Naive thymus-derived CD4-positive, alpha-beta T cell (primary cell): ENCODE data around the gene SLC9A3. TPM values are rescaled to one million over a fixed set of nuclear protein-coding genes. Genes with fewer than 3 reads are reported as not detected.

Source experiments
- ATAC-seq: fragments of 150-1000 bp; cut with Tn5 transposase; 2 replicates; pipeline ENCODE4 v1.10.0; 2021; ENCODE audit warnings: mild to moderate bottlenecking, moderate library complexity
- CTCF ChIA-PET: fragments of 350-600 bp; sonication (Branson Sonifier 250); formaldehyde crosslinking; loops from one replicate; lab custom pipeline; 2021; ENCODE audit warnings: antibody characterized with exemption; lab: Charles Lee
- POLR2A ChIA-PET: fragments of 350-600 bp; sonication (Branson Sonifier 250); formaldehyde crosslinking; loops from one replicate; lab custom pipeline; 2021; ENCODE audit warnings: antibody characterized with exemption, inconsistent platforms; lab: Charles Lee
- DNase-seq, 9 donors: peaks; one replicate each; pipeline versions ENCODE4 v3.0.0 to v3.0.0-alpha.2; 2020 to 2022; ENCODE audit warnings: mixed read lengths in 1 of 9
- H3K27ac ChIP-seq: one replicate; pipeline ENCODE4 v1.7.0; 2013; ENCODE audit warnings: mild to moderate bottlenecking, low read depth, low read length, moderate library complexity
- H3K27me3 ChIP-seq, 2 donors: one replicate each; pipeline ENCODE4 v1.7.0; 2013; ENCODE audit warnings: low read length in 2 of 2, mild to moderate bottlenecking in 2 of 2, moderate library complexity in 2 of 2; ENCODE audit not compliant: control insufficient read depth in 2 of 2, insufficient read depth in 2 of 2
- H3K36me3 ChIP-seq, 3 experiments: 1 replicate in 2 of 3; 2 replicates in 1 of 3; pipeline ENCODE4 v1.7.0; 2013; ENCODE audit warnings: low read length in 3 of 3, mild to moderate bottlenecking in 3 of 3, moderate library complexity in 1 of 3; ENCODE audit not compliant: insufficient read depth in 3 of 3, control insufficient read depth in 2 of 3
- H3K4me1 ChIP-seq, 2 donors: one replicate each; pipeline ENCODE4 v1.7.0; 2013; ENCODE audit warnings: low read length in 2 of 2, mild to moderate bottlenecking in 2 of 2, moderate library complexity in 1 of 2; ENCODE audit not compliant: control insufficient read depth in 2 of 2, insufficient read depth in 2 of 2
- H3K4me3 ChIP-seq: 2 replicates; pipeline ENCODE4 v1.7.0; 2013; ENCODE audit warnings: mild to moderate bottlenecking, low read length
- H3K9me3 ChIP-seq, 3 experiments: 1 replicate in 2 of 3; 2 replicates in 1 of 3; pipeline ENCODE4 v1.7.0; 2013; ENCODE audit warnings: low read length in 3 of 3; ENCODE audit not compliant: control insufficient read depth in 2 of 3
- H3K27ac Mint-ChIP-seq, 9 donors: one replicate each; pipeline ENCODE4 v1.8.0; 2020 to 2022; ENCODE audit warnings: mixed read lengths in 9 of 9, mild to moderate bottlenecking in 8 of 9, moderate library complexity in 5 of 9, inconsistent platforms in 2 of 9
- H3K27me3 Mint-ChIP-seq, 5 donors: one replicate each; pipeline ENCODE4 v1.8.0; 2021 to 2022; ENCODE audit warnings: mixed read lengths in 5 of 5, mild to moderate bottlenecking in 1 of 5
- H3K36me3 Mint-ChIP-seq, 5 donors: one replicate each; pipeline ENCODE4 v1.8.0; 2020 to 2022; ENCODE audit warnings: mixed read lengths in 5 of 5, mild to moderate bottlenecking in 3 of 5, inconsistent platforms in 1 of 5
- H3K4me1 Mint-ChIP-seq, 7 donors: one replicate each; pipeline ENCODE4 v1.8.0; 2020 to 2022; ENCODE audit warnings: mixed read lengths in 7 of 7, mild to moderate bottlenecking in 3 of 7, inconsistent platforms in 1 of 7
- H3K4me3 Mint-ChIP-seq, 10 donors: one replicate each; pipeline ENCODE4 v1.8.0; 2020 to 2022; ENCODE audit warnings: mild to moderate bottlenecking in 10 of 10, mixed read lengths in 10 of 10, moderate library complexity in 6 of 10, inconsistent platforms in 2 of 10
- H3K9me3 Mint-ChIP-seq, 11 donors: one replicate each; pipeline ENCODE4 v1.8.0; 2020 to 2022; ENCODE audit warnings: mixed read lengths in 11 of 11, mild to moderate bottlenecking in 4 of 11, inconsistent platforms in 1 of 11, moderate library complexity in 1 of 11
- intact Hi-C, 2 donors: fragments of 100-400 bp; cut with micrococcal nuclease; formaldehyde crosslinking; loops; one replicate each; pipeline ENCODE4 v1.15.1; 2023
- polyA plus RNA-seq, 2 donors: library from polyadenylated mRNA; unstranded; fragments of 300-500 nt; fragmentation: Illumina TruSeq; gene quantifications; one replicate each; pipeline ENCODE4 v1.2.3, GENCODE V29; 2021
- total RNA-seq, 6 experiments: library from RNA in 5 of 6; stranded (reverse) in 5 of 6; gene quantifications; 1 replicate in 5 of 6; 2 replicates in 1 of 6; pipeline ENCODE4 v1.2.3 and lab custom pipeline; 2021 to 2026

Gene SLC9A3
- total and polyA plus RNA-seq, 7 experiments from 2014 or later = 1.5 to 5.5 (median 3.2) TPM

DNA sequence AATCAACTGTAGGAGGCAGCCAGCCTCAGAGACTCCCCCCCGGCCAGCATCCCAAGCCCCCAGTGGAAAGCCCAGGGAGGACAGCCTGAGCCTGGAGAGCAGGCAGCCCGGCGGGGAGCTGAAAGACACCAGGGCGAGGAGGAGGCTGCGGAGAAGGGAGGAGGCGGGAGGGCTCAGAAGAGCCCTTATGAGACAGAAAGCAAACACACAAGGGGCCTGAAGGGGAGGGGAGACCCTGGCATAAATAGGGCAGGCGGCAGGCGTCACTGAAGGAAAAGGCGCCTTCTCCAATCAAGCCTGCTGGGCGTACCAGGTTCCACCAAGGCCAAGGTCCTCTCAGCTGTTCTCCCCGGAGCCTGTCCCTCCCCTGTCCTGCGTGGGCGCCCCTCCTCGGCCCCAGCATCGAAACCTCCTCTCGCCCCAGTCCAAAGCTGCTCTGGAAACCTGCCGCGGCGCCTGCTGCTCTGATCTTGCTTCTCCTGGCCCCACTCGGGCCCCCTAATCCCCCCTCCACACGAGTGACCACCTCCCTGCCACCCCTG lies 1.3 kb downstream of the SLC9A3 start:
- DNase-seq = no peak

DNA sequence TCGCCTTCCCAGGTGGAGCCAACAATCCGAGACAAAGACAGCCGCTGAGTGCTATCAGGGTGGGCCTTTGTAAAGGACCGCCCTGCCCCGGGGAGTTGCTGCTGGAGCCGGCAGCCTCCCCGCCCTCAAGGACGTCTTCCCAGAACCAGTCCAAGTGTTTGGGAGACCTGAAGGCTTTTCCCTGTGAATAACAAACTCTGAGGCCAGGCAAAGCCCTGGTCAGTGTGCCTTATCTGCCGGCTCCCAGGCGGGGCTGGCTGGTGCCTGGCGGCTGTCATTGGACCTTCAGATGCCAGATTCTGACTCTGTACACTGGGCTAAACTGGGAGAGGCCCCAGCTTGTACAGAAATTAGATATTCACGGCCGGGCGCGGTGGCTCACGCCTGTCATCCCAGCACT lies 2.1 kb downstream of the SLC9A3 start:
- Histone ChIP-seq H3K4me3 (no peak overlapping the region), H3K27ac (no peak overlapping the region), H3K4me1 (peaks cover 2 to 6% of the 10 kb centered on the region in 2 donors), H3K36me3 (no peaks in the 10 kb centered on the region), H3K27me3 (no peaks in the 10 kb centered on the region), H3K9me3 (no peaks in the 10 kb centered on the region)
- no peak overlapping the region for H3K4me3 Mint-ChIP-seq
- peaks cover 14 to 23% (median 19%) of the 10 kb centered on the region in 7 donors for H3K4me1 Mint-ChIP-seq
- peaks cover 0 to 6% (median 0%) of the 10 kb centered on the region in 5 donors for H3K36me3 Mint-ChIP-seq
- ChIA-PET CTCF (no interaction called here), POLR2A (no interaction called here)
- peaks cover 0 to 9% (median 0%) of the 10 kb centered on the region in 11 donors for H3K9me3 Mint-ChIP-seq
- no peak overlapping the region for H3K27ac Mint-ChIP-seq
- ATAC-seq = no peak
- DNase-seq = no peak
- H3K27me3 Mint-ChIP-seq = peaks cover 37 to 63% (median 49%) of the 10 kb centered on the region in 5 donors
- intact Hi-C loops = no loop called here

More for the DNA sequence above, 1.3 kb downstream of the SLC9A3 start:
- H3K4me3 Mint-ChIP-seq = peak overlapping the region in 4 of 10 donors; percentile 24 to 68 (median 42)
- peaks cover 21 to 27% (median 25%) of the 10 kb centered on the region in 7 donors for H3K4me1 Mint-ChIP-seq
- Histone ChIP-seq H3K4me3 (no peak overlapping the region), H3K27me3 (no peaks in the 10 kb centered on the region), H3K9me3 (no peaks in the 10 kb centered on the region), H3K4me1 (peaks cover 7 to 14% of the 10 kb centered on the region in 2 donors), H3K36me3 (no peaks in the 10 kb centered on the region), H3K27ac (no peak overlapping the region)
- no peak for ATAC-seq
- POLR2A ChIA-PET = no interaction called here
- H3K27ac Mint-ChIP-seq = no peak overlapping the region
- CTCF ChIA-PET = no interaction called here
- H3K27me3 Mint-ChIP-seq = peaks cover 34 to 62% (median 49%) of the 10 kb centered on the region in 5 donors
- intact Hi-C loops = no loop called here
- H3K9me3 Mint-ChIP-seq = peaks cover 0 to under 1% (median 0%) of the 10 kb centered on the region in 11 donors
- H3K36me3 Mint-ChIP-seq = peaks cover 0 to 5% (median 0%) of the 10 kb centered on the region in 5 donors

DNA sequence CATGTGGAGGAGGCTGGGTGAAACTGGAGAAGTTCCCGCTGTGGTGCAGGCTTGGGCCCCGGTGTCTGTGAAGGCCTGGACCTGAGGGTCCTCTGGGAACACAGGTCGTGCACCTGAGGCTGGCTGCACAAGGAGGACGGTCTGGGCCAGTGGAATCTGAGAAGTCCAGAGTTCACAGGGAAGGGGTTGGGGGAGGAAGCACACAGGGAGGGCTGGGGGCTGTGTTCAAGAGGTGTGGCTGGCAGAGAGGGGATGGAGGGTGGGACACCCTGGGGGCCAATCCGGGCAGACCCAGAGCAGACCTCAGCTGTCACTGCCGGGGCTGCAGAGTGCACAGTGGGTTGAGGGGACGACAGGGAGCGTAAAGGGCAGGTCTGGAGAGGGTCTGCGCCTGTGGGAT lies 2.6 kb downstream of the SLC9A3 start:
- DNase-seq = no peak
- Mint-ChIP-seq H3K4me1 (peaks cover 10 to 23% (median 15%) of the 10 kb centered on the region in 7 donors), H3K27me3 (peaks cover 38 to 65% (median 45%) of the 10 kb centered on the region in 5 donors), H3K9me3 (peaks cover 0 to 11% (median 0%) of the 10 kb centered on the region in 11 donors), H3K36me3 (peaks cover 0 to 6% (median 0%) of the 10 kb centered on the region in 5 donors), H3K4me3 (peak overlapping the region in 1 of 10 donors; percentile 41), H3K27ac (no peak overlapping the region)
- H3K36me3 ChIP-seq = no peaks in the 10 kb centered on the region
- H3K4me1 ChIP-seq = peaks cover 0 to 2% of the 10 kb centered on the region in 2 donors
- no peaks in the 10 kb centered on the region for H3K27me3 ChIP-seq
- ChIA-PET POLR2A (no interaction called here), CTCF (no interaction called here)
- H3K4me3 ChIP-seq = no peak overlapping the region
- no peaks in the 10 kb centered on the region for H3K9me3 ChIP-seq
- ATAC-seq = no peak
- H3K27ac ChIP-seq = no peak overlapping the region
- intact Hi-C loops = no loop called here

DNA sequence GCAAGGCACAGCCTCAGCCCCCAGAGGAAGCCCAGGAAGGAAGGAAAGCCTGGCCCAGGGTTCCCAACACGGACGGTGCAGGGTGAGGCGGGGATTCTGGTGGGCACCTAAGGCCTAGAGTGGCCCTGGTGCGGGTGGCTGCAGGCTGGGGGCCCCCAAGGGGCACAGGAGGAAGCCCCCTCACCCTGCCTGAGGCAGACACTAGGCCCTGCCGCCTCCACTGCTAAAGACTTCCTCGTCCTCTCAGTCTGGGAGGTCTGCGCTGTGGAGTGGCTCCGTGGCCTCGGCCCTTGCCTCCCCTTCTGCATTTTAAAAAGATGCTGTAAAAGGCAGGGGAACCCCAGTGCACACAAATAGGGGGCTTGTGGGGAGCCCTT lies 3.4 kb downstream of the SLC9A3 start:
- Histone ChIP-seq H3K36me3 (no peaks in the 10 kb centered on the region), H3K27ac (no peak overlapping the region), H3K4me1 (no peaks in the 10 kb centered on the region), H3K4me3 (no peak overlapping the region), H3K27me3 (no peaks in the 10 kb centered on the region), H3K9me3 (no peaks in the 10 kb centered on the region)
- Mint-ChIP-seq H3K27ac (no peak overlapping the region), H3K4me3 (no peak overlapping the region), H3K36me3 (peaks cover 0 to 6% (median 0%) of the 10 kb centered on the region in 5 donors), H3K9me3 (peaks cover 0 to 11% (median 0%) of the 10 kb centered on the region in 11 donors), H3K27me3 (peaks cover 30 to 63% (median 43%) of the 10 kb centered on the region in 5 donors), H3K4me1 (peaks cover 10 to 21% (median 15%) of the 10 kb centered on the region in 7 donors)
- no peak for ATAC-seq
- intact Hi-C loops = no loop called here
- no peak for DNase-seq
- CTCF ChIA-PET = no interaction called here
- POLR2A ChIA-PET = interaction anchor here (0.5 kb wide), 1 partner anchor 431 kb away, joined by 5 read pairs; no protein-coding TSS in a partner anchor

DNA sequence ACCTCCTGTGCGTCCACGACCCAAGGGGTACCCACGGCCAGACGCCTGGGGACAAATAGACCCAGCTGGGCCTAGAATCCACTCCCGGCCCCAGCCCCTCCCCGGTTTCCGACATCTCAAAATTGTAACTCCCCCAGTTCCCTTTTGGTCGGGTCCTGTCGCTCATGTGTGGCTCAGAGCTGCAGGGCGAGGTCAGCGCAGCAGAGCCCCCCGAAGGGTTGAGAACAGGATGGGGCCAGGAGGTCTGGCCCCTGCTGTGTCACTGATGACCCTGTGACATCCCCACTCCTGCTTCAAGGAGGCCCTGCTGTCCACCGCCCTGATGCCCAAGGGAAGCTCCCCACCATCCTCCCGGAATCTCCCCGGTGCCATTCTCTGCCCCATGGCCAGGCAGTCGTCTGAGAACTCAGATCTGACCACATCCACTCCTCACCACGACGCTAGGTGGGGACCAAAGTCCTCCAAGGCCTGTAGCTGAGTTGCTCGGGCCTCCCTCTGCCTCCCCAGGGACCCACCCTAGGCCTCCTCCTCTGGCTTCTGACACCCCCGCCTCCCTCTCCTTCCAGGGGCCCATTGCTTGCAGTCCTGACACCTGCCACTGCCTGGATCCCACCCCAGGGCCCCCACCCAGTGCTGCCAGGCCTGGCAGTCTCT lies 3.9 kb downstream of the SLC9A3 start:
- ChIA-PET CTCF (no interaction called here), POLR2A (interaction anchor here (0.5 kb wide), 1 partner anchor 431 kb away, joined by 5 read pairs; no protein-coding TSS in a partner anchor)
- intact Hi-C loops = no loop called here
- DNase-seq = no peak
- Histone ChIP-seq H3K36me3 (no peaks in the 10 kb centered on the region), H3K9me3 (no peaks in the 10 kb centered on the region), H3K27me3 (no peaks in the 10 kb centered on the region), H3K4me1 (no peaks in the 10 kb centered on the region), H3K4me3 (no peak overlapping the region), H3K27ac (no peak overlapping the region)
- H3K36me3 Mint-ChIP-seq = peaks cover 0 to 6% (median 0%) of the 10 kb centered on the region in 5 donors
- peaks cover 5 to 16% (median 12%) of the 10 kb centered on the region in 7 donors for H3K4me1 Mint-ChIP-seq
- no peak overlapping the region for H3K4me3 Mint-ChIP-seq
- no peak for ATAC-seq
- H3K27ac Mint-ChIP-seq = no peak overlapping the region
- peaks cover 25 to 59% (median 38%) of the 10 kb centered on the region in 5 donors for H3K27me3 Mint-ChIP-seq
- H3K9me3 Mint-ChIP-seq = peaks cover 0 to 11% (median 0%) of the 10 kb centered on the region in 11 donors

DNA sequence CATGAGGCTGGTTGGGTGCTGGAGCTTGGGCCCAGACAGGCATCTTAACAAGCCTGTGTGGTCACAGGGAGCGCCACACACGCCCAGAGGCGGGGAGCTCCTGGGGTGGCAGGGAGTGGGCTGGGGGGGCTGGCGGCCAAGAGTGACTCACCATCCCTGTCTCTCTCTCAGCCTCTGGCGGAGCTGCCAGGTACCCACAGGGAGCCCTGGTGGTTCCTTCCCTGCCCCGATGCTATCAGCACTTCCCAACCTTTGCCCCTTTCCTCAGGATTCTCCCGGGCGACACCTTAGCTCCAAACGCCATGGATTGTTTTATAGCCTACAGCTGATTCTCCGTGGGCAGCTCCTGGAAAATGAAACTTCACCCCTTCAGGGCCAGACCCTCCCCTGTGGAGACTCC lies 5.5 kb downstream of the SLC9A3 start:
- Histone ChIP-seq H3K4me1 (no peaks in the 10 kb centered on the region), H3K9me3 (no peaks in the 10 kb centered on the region), H3K27ac (no peak overlapping the region), H3K27me3 (no peaks in the 10 kb centered on the region), H3K4me3 (no peak overlapping the region), H3K36me3 (no peaks in the 10 kb centered on the region)
- ATAC-seq = no peak
- H3K4me1 Mint-ChIP-seq = peaks cover 0 to 11% (median 6%) of the 10 kb centered on the region in 7 donors
- peaks cover 0 to 6% (median 0%) of the 10 kb centered on the region in 5 donors for H3K36me3 Mint-ChIP-seq
- DNase-seq = no peak
- peaks cover 0 to 11% (median 0%) of the 10 kb centered on the region in 11 donors for H3K9me3 Mint-ChIP-seq
- ChIA-PET POLR2A (no interaction called here), CTCF (no interaction called here)
- peaks cover 19 to 56% (median 34%) of the 10 kb centered on the region in 5 donors for H3K27me3 Mint-ChIP-seq
- H3K4me3 Mint-ChIP-seq = no peak overlapping the region
- intact Hi-C loops = no loop called here
- no peak overlapping the region for H3K27ac Mint-ChIP-seq
